Measurements from ENCODE around the gene GLRA1.

DNA sequence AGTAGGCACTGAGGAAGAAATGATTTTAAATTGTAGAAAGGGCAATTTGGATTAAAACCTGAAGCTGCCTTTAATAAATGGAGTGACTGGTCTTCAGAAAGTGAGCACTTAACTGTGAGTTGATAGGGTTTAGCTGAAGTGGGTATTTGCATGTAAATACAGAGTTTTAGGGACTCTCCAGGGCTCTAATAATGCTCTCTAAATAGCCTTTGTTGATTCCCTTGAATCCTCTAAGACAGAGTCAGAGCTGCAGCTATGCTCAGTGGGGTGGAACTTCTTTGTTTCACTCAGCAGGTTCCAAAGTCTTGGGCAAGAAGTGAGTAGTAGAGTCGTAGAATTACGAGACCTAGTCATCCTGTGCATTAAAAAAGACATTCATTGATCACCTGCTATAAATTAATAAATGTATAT is 21.4 kb downstream of the GLRA1 start:
- TF ChIP-seq, protein P1, sequence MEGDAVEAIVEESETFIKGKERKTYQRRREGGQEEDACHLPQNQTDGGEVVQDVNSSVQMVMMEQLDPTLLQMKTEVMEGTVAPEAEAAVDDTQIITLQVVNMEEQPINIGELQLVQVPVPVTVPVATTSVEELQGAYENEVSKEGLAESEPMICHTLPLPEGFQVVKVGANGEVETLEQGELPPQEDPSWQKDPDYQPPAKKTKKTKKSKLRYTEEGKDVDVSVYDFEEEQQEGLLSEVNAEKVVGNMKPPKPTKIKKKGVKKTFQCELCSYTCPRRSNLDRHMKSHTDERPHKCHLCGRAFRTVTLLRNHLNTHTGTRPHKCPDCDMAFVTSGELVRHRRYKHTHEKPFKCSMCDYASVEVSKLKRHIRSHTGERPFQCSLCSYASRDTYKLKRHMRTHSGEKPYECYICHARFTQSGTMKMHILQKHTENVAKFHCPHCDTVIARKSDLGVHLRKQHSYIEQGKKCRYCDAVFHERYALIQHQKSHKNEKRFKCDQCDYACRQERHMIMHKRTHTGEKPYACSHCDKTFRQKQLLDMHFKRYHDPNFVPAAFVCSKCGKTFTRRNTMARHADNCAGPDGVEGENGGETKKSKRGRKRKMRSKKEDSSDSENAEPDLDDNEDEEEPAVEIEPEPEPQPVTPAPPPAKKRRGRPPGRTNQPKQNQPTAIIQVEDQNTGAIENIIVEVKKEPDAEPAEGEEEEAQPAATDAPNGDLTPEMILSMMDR (optimal IDR thresholded peaks at IDR 0.05 in 1 of 3, IDR thresholded peaks at IDR 0.05 in 1 of 3, conservative IDR thresholded peaks at IDR 0.05 in 1 of 3; ENCODE audit: extremely low read depth in 1 of 3, insufficient read depth in 2 of 3, low read length in 3 of 3): no peak
- no peak for TF ChIP-seq EZH2 (IDR thresholded peaks at IDR 0.05; ENCODE audit: low read length)
